CD4-positive, alpha-beta T cell treated with Interferon alpha-2 for 1 hour (primary cell): ENCODE data around the gene IL6ST.

Experiments
- DNase-seq, 2 donors: peaks; one replicate each; pipeline ENCODE4 v3.0.0-alpha.2; 2020 to 2022

Gene IL6ST

DNA sequence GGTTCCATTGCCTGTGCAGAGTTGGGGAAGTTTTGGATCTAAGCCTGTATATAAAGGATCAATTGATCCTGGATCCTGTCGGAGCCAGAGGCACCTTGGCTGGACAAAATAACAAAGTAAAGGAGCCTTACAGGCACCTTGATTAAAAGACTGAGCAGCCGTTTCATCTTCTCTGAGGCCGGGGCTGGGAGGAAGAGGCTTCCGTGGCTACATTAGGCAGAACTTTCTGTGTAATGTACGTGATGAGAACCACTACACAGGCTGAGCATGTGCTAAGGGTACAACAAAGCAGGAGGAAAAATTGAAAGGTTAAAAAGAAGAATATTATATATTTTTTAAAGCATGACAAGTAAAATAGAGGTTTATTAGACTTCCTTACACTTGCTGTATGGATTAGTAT, 106.6 kb downstream of the IL6ST start:
- no peak for DNase-seq

DNA sequence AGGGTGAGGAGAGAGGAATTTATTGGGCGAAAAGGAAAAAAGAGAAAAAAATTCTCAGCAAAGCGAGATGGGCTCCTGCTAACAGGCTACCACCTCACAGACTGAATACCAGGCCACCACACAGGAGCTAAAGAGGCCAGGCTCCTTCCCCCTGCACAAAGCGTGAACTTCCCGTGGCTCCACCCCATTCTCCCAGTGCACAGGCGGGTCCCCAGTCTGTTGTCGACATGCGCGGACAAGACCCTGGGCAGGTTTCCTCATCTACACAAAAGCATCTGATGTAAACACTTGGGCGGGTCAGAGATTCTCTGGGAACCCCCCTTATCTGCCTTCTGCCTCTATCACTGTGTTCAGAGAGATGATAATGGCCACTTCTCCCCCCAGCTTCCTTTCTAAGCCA, 109.4 kb downstream of the IL6ST start:
- no peak for DNase-seq
